Hindlimb muscle (tissue), 1 donor: ENCODE measurements around the gene AVPR2. TPM values are rescaled to one million over a fixed set of nuclear protein-coding genes. Genes with fewer than 3 reads are reported as not detected.

Source experiments
- DNase-seq: peaks from one replicate; pipeline ENCODE4 v3.0.0-alpha.2; 2013
- polyA plus RNA-seq: library from polyadenylated mRNA; unstranded; fragments of 120-200 nt; gene quantifications from one replicate; pipeline ENCODE4 v1.2.1, GENCODE V29; 2013; ENCODE audit not compliant: insufficient read length

Gene AVPR2
- polyA plus RNA-seq, 1 donor = 1.4 TPM

DNA sequence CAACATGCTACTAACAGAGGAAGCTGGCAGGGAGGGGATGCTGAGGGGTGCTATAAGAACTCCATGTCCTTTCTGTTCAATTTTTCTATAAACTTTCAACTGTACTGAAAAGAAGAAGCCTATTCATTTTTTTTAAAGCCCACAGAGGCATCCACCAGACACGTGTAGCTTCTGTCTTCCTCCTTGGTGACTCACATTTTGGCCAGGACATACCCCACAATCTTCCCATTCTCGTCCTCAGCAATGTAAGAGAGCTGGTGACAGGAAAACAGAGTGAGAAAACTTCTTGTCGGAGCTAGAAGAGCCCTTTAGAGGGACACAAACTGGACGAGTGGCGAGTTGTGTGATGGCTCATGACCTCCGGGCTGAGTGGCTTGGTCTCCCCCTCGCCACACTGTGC is 29.3 kb downstream of the AVPR2 start:
- DNase-seq = no peak

DNA sequence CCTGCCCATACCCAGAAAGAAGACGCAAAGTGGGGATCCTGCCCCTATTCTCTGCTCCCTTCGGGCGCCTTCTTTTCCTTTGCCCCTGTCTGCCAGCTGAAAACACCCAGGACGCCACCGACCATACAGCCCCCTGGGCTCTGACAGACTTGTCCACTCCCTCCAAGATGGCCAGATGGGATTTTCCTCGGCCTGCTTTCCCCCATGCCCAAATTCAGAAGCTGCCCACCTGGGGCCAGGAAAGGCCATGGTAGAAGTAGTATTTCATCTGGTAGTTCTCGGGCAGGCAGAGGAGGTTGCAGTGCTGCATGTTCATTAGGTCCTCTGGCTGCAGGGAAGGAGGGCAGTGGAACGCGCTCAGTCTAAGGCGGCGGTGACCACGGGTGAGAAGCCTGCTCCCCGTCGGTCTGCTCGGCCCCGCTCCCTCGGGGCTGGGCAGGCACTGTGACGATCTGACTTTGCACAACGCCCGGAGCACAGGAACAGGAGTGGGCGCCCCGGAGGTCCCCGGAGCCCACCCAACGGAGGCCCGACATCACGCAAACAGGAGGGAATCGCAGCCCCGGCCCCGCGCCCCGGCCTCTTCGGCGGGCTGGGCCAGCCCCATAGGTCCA is 29.8 kb downstream of the AVPR2 start:
- no peak for DNase-seq

DNA sequence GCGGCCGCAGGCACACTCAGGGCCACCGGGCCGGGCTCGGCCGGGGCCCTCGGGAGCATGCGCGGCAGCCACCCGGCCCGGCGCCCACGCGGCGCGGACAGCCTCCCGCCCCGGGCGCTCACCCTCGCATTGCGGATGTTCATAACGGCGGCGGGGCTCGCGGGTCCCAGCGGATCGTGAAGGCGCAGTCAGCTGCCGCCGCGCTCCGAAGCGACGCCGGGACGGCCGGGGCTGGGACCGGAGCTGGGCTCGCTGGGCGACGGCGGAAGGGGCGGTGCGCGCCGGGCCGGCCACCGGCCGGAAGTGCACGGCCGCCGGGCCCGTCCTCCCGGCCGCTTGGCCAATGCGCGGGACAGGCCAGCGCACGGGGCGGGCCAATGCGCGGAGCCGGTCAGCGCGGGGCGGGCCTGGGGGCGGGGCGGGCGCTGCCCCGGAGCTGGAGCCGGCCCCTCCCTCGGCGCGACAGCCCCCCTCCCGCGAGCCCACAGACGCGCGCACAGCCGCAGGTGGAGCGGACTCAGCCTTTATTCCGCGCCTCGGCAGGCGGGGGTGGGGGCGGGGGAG is 30.4 kb downstream of the AVPR2 start, which contains the start of gene NAA10:
Gene NAA10, minus strand, starts transcription at position 276 of the 564 bp plus-strand sequence. Its CDS starts 133 bp downstream, at position 143.
- DNase-seq = peak; percentile 79

DNA sequence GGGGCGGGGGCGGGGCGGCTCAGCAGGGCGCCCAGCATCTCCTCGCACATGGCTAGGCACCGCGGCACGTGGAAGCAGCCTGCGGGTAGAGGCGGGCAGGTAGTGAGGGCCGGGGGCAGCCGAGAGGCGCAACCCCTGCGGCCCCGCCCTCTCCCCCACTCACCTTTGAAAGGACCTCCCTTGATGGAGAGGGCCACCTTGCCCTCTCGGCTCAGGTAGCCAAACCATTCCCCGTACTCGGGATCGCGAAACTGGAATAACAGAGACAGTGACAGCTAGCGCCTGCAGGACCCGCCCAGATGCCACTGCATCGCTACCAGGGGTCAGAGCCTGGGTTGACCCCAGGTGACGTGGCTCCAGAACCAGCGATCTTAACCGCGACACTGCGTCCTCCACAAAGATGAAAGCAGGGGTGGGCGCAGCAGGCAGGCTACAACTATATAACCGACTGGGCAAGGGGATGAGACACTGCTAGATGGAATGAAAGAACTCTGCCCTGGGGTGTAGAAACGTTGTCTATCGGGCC is 30.9 kb downstream of the AVPR2 start:
- DNase-seq = no peak

DNA sequence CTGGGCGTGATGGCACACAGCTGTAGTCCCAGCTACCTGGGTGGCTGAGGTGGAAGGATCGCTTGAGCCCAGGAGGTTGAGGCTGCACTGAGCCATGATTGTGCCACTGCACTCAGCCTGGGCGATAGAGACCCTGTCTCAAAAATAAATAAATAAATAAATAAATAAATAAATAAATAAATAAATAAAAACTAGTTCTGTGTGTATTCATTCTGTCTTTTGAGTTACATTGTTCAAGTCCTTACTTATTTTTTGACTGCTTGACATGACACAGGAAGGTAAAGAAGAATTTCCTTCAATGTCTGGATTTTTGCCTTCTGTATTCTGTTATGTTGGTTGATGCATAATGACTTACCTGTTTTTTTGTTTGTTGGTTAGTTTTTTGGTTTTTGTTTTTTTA is 32.6 kb downstream of the AVPR2 start:
- DNase-seq = no peak

DNA sequence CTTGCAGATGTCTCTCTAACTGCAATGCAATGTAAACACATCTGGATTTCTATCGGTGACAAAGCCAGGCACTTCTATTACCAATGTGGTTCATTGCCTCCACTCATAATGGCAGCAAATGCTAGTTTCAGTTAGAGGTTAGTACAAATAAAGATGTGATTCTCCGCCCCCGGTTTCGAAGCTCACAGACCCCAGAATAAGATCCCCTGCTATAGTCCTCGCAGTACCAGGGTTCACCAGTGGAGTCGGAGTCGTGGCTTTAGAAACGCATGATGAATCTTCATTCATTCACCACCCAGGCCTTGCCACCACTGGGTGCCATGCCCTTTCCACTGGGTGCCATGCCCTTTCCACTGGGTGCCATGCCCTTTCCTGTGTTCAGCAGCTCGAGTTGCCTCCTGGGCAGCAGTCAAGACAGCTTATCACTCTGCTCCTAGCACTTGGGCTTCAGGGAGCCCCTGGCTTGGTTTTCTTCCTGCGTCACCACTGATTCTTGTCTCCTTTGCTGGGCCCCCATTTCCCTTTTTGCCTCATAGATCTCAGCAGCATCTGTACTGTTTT is 33.8 kb downstream of the AVPR2 start:
- no peak for DNase-seq

DNA sequence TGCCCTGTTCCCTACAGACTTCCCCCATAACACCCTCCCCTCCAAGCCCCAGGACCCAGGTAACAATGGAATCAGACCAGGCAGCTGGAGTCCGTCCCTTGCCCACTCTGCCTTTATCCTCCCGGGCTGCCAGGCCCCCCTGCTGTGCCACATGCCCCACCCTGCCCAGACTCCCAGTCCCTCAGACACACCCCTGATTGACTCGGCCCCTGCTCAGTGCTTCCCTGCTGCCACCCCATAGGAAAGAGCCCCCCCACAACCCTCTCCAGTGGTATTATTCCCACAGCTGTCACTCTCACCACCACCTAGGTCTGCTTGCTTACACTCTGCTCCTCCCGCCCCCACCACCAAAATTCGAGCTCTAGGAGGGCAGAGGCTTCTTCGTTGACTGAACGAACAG is 35.1 kb downstream of the AVPR2 start:
- no peak for DNase-seq

DNA sequence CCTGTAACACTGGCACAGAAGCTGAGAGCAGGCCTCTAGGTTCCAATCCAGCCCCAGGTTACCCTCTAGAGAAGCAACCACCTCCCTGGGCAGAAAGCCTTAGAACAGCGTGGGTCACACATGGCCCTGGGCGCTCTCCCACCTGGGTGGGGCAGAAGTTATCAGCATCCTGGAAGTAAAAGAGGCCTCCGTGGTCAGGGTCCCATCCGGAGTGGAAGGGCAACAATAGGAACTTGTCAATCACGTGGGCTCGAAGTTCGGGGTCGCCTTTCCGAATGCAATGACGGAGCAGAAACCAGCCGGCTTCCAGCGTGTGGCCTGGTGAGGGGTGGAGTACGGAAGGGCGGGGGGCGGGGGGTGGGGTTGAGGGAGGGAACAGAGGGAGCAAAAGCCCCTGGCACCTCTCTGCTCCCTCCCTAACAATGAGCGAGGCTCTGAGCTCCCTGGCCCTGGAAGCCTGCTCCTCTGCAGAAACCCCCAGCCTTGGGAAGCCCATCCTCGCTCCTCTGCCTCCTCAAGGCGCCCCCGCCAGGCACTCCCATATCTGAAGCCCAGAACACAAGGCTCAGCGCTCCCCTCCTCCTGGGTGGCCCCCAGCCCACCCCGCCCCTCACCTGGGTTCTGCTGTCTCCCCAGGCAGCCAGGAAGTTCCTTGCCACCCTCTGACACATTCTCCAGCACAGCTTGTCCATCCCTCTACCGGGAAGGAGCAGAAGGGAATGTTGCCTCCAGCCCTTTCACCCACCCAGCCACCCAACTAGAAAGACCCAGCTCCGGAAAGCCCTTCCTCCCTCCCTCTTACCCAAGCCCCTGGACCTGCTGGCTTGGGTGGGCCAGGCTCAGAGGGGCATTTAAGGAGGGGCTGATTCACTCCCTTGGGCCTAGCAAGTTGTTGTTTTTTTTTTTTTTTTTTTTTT is 37.1 kb downstream of the AVPR2 start:
- DNase-seq = no peak

DNA sequence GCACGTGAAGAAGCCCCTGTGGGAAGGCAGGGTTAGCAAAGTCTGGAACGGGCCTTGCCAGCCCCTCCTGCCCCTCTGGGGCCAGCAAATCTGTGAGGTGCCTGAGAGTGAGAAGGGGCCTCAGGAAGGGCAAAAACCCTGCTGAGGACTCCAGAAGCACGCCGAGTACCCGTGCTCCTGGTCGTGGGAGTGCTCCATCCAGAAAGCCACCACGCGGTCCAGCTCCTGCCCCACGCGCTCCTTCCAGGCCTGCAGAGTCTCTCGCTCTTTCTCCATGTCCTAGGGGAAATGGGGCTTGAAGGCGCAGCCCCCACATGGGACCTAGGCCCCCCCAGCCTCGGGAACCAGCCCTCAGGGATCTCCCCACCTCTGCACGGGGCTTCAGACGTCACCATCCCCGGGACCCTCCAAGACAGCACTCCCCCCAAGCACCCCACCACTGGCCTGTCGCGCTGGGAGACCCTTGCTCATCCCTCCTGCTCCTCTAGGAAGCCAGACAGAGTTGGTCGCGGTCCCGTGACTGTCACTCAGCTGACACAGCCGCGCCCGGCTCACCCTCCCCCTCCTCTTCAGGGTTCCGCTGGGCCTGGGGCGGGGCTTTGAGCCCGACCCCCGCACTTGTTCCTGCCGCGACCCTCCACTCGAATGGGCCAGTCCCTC is 39.8 kb downstream of the AVPR2 start, which contains the start of gene RENBP:
Gene RENBP, minus strand, starts transcription at position 504 of the 660 bp plus-strand sequence. Its CDS starts 33 bp downstream, at position 471.
- DNase-seq = no peak

DNA sequence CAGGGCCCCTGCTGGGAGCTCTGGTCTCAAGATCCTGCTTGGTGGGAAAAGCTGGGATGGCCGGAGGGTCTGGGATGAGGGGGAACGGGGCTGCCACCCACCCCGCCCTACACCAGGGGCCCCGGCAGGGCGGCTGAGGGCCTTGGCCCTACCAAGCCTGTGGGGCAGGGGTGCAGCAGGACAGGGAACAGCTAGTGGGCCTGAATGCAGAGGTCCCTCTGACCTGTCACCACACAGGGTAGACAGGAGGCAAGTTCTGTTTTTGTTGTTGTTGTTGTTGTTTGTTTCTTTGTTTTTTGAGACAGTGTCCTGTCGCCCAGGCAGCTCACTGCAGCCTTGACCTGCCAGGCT is 40.3 kb downstream of the AVPR2 start:
- DNase-seq = no peak

DNA sequence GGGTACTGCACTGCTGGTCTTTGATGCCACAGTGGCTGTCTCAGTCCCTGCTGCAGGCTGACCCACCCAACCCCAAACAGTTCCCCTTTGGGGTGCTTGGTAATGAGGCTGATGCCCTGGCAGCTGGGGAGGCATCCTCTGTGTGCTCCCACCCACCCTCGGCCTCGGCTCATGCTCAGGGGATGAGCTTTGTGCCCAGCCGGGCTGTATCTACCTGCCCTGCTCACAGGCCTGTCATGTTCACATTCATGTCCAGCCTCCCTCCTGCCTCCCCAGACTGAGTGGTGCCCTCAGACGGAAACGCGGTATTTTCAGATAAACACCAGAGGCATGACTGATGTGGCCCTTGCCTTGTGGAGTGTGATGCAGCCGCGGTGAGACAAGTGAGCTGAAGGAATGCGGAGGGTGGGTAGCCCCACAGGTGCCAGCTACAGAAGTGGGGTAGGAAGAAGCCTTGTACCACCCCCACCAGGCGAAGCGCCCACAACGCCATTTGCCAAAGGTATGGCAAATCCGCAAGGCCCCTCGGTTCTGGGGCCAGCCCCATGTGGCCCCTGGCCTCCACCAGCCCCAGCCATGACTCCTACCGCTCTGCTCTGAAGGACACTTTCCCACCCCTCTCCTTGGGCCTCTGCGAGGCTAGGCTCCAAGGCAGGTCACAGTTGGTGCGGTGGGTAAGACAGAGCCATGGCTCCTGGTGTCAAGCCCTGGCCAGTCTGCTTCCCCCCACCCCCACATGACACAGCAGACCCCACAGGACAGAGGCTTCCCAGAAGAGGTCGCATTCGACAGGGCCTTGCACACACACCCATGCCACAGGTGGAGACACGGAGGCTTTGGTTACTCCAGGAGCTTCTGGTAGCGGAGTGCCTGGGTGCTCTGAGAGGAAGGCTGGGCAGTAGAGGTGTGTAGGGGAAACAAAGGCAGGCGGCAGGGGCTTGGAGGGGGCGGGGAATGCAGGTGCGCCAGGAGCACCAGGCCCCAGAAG is 41.8 kb downstream of the AVPR2 start:
- no peak for DNase-seq

DNA sequence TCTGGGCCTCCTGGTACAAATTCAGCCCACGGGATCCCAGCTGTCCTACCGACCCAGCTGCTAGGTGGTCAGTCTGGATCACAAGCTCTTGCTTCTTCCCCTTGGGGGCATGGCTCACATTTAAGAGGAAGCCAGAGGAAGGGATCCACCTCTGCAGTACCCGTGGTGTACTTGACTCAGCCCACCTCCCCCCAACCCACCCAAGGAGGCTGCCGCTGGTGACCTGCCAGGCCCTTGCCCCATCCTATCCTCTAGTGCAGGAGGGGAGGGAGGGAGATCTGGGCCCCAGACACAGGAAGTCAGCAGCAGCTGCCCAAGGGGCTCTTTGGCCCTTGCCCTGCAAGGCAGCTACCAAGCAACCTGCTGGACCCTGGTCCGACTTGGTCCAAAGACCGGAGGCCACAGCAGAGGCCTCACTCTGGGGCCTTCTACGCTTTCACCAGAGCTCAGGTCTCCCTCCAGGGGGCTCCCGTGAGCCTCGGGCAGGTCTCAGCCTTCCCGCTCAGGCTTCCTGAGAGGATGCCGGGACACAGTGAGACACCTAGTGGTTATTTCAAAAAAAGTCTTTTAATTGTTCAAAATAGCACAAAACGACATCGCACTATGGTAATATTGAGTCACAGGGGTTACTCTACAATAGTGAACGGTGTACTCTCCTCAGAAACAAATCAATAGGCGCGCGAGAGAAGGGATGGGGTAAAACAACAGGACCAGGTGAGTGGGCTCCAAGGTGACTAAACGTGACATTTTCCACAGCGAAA is 42.7 kb downstream of the AVPR2 start:
- DNase-seq = no peak

DNA sequence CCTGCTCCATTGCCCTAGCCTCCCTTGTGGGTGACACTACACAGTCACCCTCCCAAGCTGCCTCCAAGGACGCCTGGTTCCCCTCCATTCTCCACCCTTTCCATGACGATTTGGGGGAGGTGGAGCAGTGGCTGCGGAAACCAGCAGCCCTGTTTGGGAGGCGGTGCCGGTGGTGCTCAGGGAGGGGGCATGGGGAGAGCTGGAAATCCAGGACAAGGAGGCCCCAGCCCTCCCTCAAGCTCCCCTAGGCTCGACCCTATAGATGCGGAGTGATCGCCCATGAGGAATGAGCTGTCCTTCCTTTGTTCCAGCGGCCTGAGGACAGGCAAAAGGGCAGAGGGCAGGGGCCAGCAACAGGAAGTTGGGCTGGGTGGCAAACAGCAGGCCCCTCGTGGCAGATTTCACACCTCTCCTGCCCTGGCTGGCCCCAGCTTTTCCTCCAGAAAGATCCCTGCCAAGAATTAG is 43.6 kb downstream of the AVPR2 start:
- DNase-seq = no peak

DNA sequence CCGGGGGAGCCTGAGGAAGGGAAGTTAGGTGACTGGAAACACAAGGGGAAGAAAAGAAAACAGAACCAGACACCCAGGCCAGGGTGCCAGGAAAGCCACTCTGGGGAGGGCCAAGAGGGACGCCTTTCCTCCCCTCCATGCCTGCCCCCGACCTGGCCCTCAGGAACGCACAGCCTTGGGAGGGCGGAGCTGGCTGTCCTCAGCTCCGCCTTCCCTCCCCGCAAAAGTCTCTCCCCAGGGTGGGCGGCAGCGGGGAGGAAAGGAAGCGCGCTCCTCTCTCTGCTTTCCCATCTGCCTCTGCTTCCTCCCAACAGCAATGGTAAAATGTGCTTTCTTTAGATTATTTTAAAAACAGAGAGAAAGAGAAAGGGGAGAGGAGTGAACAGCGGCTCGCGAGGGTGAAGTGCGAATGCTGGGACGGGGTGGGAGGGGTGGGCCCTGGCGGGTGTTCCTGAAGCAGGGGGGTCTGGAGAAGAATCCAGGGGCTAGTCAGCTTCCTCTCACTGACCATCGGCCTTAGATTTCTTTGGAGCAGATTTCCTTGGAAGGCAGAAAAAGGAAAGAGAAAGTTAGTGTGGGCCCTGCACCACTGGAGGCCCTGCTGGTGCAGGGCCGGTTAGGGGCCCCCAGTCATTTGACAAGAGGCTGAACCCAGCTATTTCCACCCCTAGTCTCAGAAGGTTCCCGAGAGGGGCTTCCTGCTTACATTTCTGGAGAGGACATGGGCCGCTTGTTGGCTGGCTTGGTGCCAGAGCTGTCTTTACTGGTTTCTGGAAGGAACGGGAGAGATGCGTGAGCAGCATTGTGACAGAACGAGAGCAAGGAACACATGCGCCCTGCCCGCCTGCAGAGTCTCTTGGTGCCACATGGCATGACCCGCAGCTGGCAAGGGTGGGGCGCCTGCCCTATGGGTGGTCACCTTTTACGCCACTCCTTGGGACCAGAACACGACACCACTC is 44.7 kb downstream of the AVPR2 start:
- no peak for DNase-seq

DNA sequence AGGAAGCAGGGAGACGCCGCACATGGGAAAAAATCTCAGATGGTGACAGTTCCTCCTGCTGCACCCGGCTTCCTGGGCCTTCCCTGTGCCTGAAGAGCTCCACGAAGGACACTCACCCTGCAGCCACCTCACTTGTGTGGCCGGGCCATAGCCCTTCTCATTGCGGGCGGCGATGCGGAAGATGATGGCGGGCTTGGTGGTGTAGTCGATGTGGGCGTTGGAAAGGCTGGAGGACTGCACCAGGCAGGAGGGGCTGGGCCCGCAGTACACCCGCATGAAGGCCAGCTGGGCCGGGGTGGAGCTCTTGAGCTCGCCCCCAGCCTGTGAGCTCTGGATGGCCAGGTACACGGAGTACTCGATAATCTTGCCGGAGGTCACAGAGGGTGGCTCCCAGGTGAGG is 45.7 kb downstream of the AVPR2 start:
- DNase-seq = no peak

DNA sequence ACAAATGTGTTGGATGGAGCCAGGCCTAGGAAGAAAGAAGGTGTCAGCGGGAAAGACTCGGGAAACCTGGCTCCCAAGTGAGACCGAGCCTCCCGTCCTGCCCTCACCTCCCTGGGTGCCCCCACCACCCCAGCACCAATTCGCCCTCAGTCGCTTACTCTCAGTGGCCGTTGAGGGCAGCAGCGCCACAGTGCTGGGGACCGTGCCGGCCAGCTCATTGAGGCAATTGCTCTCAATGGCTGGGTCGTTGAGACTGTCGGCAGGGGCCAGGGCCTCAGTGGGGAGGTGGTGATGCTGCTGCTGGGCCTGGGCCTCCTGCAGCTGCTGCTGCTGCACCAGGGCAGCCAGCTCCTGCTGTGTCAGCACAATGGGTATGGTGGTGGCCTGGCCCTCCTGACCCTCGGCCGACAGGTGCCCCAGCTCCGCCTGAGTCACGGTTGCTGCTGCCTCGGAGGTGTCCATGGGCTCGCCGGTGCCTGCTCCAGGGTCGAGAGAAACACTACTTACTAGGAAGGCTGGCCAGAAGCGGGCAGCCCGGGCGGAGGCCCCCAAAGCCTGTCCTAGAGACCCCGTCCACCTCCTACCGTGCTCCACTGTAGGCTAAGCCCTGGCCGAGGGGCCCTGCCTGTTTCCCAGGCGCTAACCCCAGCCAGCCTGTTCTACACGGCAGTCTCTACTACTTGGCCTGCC is 47.4 kb downstream of the AVPR2 start:
- no peak for DNase-seq

DNA sequence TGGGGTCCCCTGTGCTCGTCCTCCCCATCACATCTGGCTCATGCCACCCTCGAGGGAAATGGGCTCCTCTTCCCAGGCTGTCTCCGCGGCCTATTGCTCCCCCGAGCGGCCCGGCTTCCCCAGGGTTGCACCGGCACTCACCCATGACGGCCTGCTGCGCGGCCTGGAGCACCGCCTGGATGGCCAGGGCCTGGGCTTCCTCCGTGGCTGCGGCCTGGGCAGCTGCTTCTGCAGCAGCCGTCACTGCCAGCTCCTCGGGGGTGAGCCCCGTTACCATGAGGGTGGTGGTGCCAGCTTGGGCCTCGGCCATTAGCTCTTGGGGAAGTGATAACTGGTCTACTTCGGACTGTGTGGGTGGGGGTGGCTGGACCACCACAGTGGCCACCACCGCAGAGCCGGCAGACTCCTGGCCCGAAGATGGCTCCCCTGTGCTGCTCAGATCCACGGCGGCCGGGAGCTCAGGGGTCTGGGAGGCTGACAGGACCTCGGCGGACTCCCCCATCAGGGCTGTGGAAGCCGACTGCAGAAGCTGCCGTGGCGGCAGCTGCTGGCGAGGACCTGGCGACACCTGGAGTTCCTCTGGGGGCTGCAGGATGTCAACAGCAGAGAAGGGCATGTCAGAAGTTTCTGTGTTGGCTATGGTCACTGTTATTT is 48.0 kb downstream of the AVPR2 start:
- no peak for DNase-seq

DNA sequence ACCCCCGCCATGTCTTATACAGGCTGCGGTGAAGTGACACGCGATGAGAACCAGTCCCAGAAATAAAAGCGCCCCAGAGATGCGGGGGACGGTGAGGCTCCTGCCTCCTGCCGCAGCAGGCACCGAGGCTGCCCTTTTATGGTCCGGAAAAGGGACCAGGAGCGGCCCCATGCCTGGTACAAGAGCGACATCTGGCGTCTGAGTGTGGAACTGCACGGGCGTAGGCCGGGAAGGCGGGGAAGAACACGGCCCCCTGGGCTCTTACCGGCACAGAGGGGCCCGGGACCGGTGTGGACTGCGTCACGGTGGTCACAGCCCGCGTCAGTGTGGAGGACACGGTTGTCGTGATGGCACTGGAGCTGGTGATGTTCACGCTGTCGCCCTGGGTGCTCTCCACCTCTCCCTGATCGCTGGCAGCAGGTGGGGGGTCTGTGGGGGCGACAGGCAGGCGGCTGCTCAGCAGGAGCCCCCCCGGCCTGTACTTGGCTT is 48.9 kb downstream of the AVPR2 start:
- peak; percentile 57 for DNase-seq
